GM21515 (cell line): Measurements from ENCODE around the gene LCORL.
"Not testable (repeated sequence)": the region's sequence is repeated elsewhere in the genome, so short reads cannot be mapped to it uniquely, and the experiment has no call there.

Experiments used
- ATAC-seq: cut with Tn5 transposase; IDR thresholded peaks from one replicate; pipeline ENCODE4 v1.9.1; 2021; ENCODE audit not compliant: unreplicated experiment

The LCORL gene

DNA sequence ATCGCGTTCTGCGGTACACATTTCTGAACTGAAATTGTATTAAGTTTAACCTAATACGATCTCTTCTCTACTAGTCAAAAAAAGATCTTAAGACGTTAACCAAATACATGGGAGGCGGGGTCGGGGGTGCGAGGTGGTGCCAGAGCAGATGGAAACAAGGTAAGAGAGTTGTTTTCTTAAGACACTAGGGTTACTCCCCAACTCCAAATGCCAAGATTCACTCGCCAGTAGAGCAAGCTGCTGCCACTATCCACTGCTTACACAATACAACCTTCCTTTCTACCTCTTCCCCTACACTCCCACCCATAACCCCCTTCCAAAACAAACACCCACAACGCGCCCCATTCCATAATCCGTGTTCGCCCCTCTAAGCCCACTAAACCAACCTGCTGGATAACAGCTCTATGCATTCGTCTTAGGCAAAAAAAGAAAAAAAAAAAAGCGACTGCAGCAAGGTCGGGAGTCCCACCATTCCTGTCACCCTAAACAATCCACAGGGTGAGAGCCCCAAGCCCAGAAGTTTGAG, 1.3 kb downstream of the LCORL start:
- ATAC-seq, result no peak

DNA sequence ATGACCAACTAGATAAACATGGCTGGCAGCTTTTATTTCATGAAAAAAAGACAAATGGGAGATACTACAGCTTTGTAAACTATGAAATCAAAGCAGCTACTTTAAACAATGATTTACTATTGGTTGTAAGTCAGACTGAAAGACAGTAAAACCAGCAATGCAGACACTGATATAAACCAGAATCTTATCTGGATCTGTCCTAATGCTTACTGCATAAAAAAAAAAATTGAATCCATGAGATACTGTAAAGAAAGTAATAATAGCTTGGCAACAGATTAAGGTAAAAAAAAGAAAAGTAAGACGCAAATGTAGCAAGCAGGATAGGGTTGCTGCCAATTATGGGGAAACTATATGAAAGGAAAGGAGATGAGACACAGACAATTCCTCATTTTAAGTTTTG, 7.3 kb downstream of the LCORL start:
- no peak for ATAC-seq

DNA sequence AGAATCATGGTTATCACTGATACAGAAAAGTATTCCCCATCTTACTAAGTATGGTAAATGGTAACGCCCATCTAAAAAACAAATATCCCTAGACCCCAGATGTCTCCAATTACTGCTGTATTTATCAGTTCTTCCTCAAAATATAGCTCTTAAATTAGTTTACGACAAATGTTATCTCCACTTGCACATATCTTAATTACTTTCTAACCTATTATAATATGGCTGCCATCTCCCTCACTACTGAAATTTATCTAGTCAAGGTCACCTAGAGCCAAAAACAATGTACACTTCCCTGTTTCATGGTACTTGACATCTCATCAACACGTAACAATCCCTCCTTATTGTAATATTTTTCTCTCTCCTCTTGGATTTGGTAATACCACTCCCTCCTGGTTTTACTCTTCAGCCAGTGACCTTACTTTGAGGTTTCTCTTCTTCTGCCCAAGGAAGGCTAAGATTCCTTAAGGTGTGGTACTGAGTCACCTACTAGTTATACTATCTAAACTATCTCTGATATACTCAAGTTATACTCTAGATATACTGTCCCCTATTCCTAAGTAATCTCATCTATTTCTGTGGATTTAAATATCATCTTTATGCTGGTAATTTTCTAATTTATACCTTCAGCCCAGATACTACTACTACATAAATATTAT, 8.6 kb downstream of the LCORL start:
- ATAC-seq, result no peak

DNA sequence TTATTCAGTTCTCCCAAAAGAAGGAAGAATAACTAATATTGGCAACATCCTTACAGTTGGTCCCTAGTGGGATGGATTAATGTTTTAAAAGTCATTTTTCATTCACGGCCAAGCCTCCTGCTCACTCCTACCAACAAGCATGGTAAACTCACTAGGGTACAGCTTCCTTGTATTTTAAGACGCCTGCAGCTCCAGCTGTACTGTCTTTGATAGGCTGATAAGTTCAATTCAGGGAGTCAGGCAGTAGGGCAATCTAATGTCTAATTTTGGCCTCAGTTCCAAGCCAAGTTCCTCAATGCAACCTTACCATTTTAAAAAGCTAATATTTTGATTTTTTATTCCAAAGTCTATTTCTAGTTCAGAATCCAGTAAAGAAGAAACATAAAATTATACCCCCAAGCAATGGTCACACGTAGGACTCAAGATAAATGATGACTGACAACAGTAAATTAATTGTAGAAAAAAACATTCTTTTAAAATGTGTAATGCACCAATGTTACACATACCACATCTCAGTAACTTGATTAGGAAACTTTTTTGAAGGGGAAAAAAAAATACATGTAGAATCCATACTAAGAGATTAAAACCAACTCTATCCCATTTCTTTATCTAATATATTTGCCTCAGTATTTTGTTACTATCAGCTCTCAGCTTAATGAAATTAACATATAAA, 9.3 kb downstream of the LCORL start:
- no peak for ATAC-seq

GRCh38 chr4:18007625-18008024, 13.9 kb downstream of the LCORL start:
- no peak for ATAC-seq

GRCh38 chr4:18006432-18006831, 15.1 kb downstream of the LCORL start:
- ATAC-seq, result not testable (repeated sequence)

- ATAC-seq, result no peak
Measured at GRCh38 chr4:17997129-17997528, 24.4 kb downstream of the LCORL start.

DNA sequence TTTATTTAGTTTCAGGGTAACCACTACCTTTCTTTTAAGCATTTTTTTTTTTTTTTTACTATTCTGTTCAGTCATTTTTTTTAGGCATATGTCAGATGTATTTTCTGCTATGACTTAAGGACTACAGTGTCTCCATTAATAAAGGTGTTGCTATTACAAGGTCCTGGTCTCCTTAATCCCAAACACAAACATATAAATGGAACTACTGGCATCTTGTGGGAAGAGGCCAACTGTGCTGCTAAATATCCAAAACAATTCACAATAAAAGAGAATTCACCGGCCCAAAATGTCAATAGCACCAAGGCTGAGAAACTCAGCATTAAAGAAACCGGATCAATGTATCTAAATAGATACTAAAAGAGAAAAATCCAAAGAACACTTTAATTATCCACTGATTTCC, 26.4 kb downstream of the LCORL start:
- ATAC-seq, result no peak

DNA sequence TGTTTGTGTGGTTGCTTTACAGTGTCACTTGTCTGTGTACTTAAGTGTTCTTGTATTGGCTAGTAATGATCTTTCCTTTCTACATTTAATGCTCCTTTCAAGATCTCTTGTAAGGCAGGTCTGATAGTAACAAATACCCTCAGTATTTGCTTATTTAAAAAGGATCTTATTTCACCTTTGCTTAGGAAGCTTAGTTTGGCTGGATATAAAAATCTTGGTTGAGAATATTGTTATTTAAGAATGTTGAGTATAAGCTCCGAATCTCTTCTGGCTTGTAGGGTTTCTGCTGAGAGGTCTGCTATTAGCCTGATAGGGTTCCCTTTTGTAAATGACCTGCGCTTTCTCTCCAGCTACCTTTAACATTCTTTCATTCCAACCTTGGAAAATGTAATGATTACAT, 35.7 kb downstream of the LCORL start:
- ATAC-seq, result no peak

- ATAC-seq, result no peak
Measured at GRCh38 chr4:17981063-17981462, 40.5 kb downstream of the LCORL start.

GRCh38 chr4:17968721-17969120, 52.8 kb downstream of the LCORL start:
- no peak for ATAC-seq

DNA sequence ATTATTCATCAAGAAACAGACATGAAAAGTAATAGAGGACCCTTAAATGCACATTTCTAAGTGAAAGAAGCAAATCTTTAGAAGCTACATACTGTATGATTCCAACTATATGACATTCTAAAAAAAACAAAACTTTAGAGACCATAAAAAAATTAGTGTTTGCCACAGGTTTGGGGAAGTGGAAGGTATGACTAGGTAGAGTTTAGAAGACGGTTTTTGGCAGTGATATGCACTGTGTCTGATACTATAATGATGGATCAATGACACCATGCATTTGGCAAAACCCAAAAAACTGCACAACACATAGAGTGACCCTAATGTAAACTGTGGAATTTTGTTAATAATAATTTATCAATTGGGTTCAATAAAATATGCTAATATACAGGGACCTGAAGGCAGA, 54.5 kb downstream of the LCORL start:
- ATAC-seq, result no peak

- no peak for ATAC-seq
Measured at GRCh38 chr4:17966312-17966711, 55.2 kb downstream of the LCORL start.

DNA sequence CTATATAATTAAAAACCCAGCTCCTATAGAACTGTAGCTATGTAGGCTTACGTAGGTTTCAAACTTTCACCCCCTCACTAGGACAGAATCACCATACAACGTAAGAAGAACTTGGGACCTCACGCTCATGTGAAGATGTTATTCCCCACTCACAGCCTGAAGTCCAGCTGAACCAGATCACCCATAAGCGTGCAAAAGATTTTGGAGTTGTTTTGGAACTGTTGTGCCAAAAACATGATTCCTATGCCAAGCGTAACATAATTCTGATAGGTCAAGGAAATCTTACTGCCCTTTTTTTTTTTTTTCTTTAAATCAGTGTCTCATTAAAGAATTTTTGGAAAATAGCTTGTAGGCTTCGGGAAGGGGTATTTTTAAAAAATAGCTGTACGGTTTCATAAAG, 57.0 kb downstream of the LCORL start:
- no peak for ATAC-seq

GRCh38 chr4:17962171-17962570, 59.4 kb downstream of the LCORL start:
- ATAC-seq, result no peak

- no peak for ATAC-seq
Measured at GRCh38 chr4:17961249-17961648, 60.3 kb downstream of the LCORL start.

DNA sequence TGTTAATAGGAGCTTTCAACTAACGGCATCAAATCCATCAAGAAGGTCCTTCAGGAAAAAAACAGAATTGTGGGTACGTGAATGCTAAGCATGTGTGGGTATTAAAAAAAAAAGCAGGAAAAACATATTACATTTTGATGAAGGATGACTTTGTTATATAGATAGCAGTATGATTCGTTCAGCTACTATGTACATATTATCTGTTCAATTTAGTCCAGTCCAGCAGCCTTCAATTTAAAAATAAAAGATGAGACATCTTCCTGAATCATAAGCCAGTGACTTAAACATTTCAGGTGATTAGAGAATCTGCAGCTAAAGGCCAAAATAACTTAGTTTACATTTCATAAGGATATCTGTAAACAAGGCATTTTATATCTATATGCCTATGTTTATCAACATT, 63.4 kb downstream of the LCORL start:
- ATAC-seq, result no peak

DNA sequence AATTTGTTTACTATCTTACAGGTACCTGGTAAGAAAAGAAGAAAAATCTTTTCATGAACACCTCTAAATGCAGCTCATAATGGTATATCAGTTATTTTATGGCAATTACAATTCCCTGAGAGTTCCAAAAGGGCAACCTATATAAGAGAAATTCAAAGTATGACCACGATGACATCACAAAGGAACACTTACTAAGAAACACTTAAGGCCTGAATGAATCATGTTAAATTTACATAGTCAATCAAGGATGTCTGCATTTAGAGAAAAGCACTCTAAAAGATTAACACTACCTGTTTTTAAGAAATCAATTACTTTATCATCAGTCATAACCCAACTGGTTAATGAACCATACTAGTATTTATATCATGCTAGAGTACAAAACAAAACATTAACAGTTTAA, 63.9 kb downstream of the LCORL start:
- ATAC-seq, result no peak

DNA sequence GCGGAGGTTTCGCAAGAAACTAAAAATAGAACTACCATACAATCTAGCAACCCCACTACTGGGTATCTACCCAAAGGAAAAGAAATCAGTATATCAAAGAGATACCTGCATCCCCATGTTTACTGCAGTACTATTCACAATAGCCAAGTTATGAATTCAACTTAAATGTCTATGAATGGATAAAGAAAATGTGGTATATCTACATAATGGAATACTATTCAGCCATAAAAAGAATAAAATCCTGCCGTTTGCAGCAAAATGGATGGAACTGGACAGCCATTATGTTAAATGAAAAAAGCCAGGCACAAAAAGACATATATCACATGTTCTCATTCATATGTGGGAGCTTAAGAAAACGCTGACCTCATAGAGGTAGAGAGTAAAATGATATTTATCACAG, 65.3 kb downstream of the LCORL start:
- ATAC-seq, result no peak

DNA sequence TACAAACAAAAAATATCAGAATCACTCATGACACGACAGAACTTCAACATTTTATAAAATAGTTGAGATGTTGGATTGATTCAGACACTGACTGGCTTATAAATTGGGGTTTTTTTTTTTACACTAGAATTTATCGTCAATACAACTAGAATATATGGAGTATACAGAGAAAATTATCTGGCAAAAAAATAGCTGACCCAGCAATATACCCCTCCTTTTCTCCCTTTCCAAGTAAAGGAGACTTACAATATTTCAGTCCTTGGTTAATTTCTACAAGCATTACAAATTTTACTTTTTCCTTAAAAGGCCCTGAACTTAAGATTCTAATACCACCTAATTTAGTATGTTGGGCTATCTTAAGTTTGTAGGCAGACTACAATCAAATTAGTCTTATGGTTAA, 76.3 kb downstream of the LCORL start:
- no peak for ATAC-seq

GRCh38 chr4:17941731-17942130, 79.8 kb downstream of the LCORL start:
- ATAC-seq, result no peak

GRCh38 chr4:17939054-17939453, 82.5 kb downstream of the LCORL start:
- ATAC-seq, result no peak

GRCh38 chr4:17934286-17934685, 87.3 kb downstream of the LCORL start:
- no peak for ATAC-seq
